H1 (cell line): ENCODE results near the gene MYLK4. TPM values are rescaled to one million over a fixed set of nuclear protein-coding genes. Genes with fewer than 3 reads are reported as not detected.

Source experiments
- CBX5 ChIP-seq: fragments of 300-800, 300-1000 bp; sonication (generic); IDR thresholded peaks from 2 replicates; pipeline ENCODE4 v1.7.1; 2016; ENCODE audit warnings: antibody characterized with exemption, low read length, low read depth
- RFX5 ChIP-seq: IDR thresholded peaks from 2 replicates; pipeline ENCODE4 v1.6.1; 2011; ENCODE audit warnings: low read depth, low read length, improper control_type of control experiment, borderline replicate concordance
- polyA plus RNA-seq, 7 experiments: library from polyadenylated mRNA; depleted of rRNA in 3 of 7; stranded (reverse) in 5 of 7; unstranded in 2 of 7; fragments of >200 nt in 5 of 7; fragments of 200-250 nt in 2 of 7; gene quantifications; 1 replicate in 5 of 7; 2 replicates in 1 of 7; 4 replicates in 1 of 7; pipeline versions ENCODE4 v1.2.1 to v1.2.3, GENCODE V29; 2011 to 2013; ENCODE audit warnings: missing spikeins in 2 of 7, mixed read lengths in 2 of 7
- total RNA-seq: library from RNA; stranded (reverse); fragmentation: NEBNext Ultra II Directional; extraction: Animal tissue kit (Norgen Biotek cat#: 25700); gene quantifications from 2 replicates; pipeline ENCODE4 v1.2.1, GENCODE V29; 2021

Gene MYLK4
- total and polyA plus RNA-seq, 2 of the 8 experiments (the other 6 are each of a cell fraction or from before 2014, with no cell fraction given), result 0.11 to 0.17 TPM

DNA sequence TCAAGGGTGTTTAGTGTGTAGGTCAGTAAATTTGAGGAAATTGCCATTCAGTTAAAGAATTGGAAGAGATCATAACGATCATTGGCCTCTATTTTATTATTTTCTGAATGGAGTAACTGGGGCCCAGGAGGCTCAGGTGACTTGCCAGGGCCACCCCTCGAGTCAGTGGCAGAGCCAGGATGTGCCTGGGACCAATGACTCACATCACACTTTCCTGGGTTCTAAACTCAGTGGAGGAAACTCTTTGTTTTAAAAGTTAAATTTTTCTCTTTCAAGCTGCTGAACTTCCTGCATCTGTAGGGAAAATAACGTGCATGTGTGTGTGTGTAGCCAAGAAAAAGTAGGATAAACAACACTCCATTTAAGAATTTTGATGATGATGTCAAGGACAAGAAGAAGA, 135.5 kb downstream of the MYLK4 start (continued):
- TF ChIP-seq CBX5 (no peak), RFX5 (no peak)
